SK-N-SH (cell line): Measurements from ENCODE around the gene ZBTB7A. TPM values are rescaled to one million over a fixed set of nuclear protein-coding genes. Genes with fewer than 3 reads are reported as not detected.

Experiments
- CTCF ChIA-PET: fragments of 300-600, 350-600 bp; formaldehyde crosslinking; extraction: SDS; loops from one replicate; lab custom pipeline; 2021; lab: Yijun Ruan, JAX
- POLR2A ChIA-PET: fragments of 350-600 bp; sonication (Branson Sonifier 250); formaldehyde crosslinking; extraction: SDS; loops from one replicate; lab custom pipeline; 2020; ENCODE audit warnings: antibody characterized with exemption, inconsistent platforms; lab: Yijun Ruan, JAX
- DNase-seq: peaks from one replicate; pipeline ENCODE4 v3.0.0; 2012
- H2AFZ ChIP-seq: fragments of 200-600 bp; sonication (generic); 2 replicates; pipeline ENCODE4 v1.8.1; 2016; ENCODE audit warnings: antibody characterized with exemption, mild to moderate bottlenecking, low read depth
- H3F3A ChIP-seq: fragments of 200-600 bp; sonication (generic); replicated peaks from 2 replicates; pipeline ENCODE3; 2016; ENCODE audit warnings: antibody characterized with exemption, mild to moderate bottlenecking; ENCODE audit not compliant: insufficient read depth
- H3K27ac ChIP-seq, 2 experiments: fragments of 200-500 bp in 1 of 2; fragments of 200-600 bp in 1 of 2; sonication (Bioruptor generic) in 1 of 2; sonication (generic), shearing (Covaris generic) in 1 of 2; 2 replicates each; pipeline versions ENCODE4 v1.5.1 to v1.6.1; 2014 to 2016; ENCODE audit warnings: low read depth in 2 of 2, inconsistent platforms in 1 of 2, low read length in 1 of 2, mild to moderate bottlenecking in 1 of 2, mixed read lengths in 1 of 2
- H3K27me3 ChIP-seq: fragments of 200-600 bp; sonication (generic), shearing (Covaris generic); 2 replicates; pipeline ENCODE4 v1.6.1; 2016; ENCODE audit warnings: mixed run types; ENCODE audit not compliant: insufficient read depth
- H3K36me3 ChIP-seq, 2 experiments: fragments of 200-500 bp in 1 of 2; fragments of 200-600 bp in 1 of 2; sonication (Bioruptor generic) in 1 of 2; sonication (generic) in 1 of 2; replicated peaks in 1 of 2; 2 replicates each; pipeline versions ENCODE3 to v1.5.1; 2014 to 2016; ENCODE audit warnings: low read length in 1 of 2, mild to moderate bottlenecking in 1 of 2; ENCODE audit not compliant: insufficient read depth in 2 of 2, control insufficient read depth in 1 of 2
- H3K4me1 ChIP-seq, 2 experiments: fragments of 200-500 bp in 1 of 2; fragments of 200-600 bp in 1 of 2; sonication (Bioruptor generic) in 1 of 2; sonication (generic), shearing (Covaris generic) in 1 of 2; 2 replicates each; pipeline versions ENCODE4 v1.5.1 to v1.6.1; 2014 to 2016; ENCODE audit warnings: low read depth in 1 of 2, low read length in 1 of 2, mixed run types in 1 of 2; ENCODE audit not compliant: insufficient read depth in 2 of 2, control insufficient read depth in 1 of 2
- H3K4me2 ChIP-seq: fragments of 200-600 bp; sonication (generic), shearing (Covaris generic); 2 replicates; pipeline ENCODE4 v1.6.1; 2017; ENCODE audit warnings: mixed run types
- H3K4me3 ChIP-seq, 2 experiments: fragments of 200-500 bp in 1 of 2; fragments of 200-600 bp in 1 of 2; sonication (Bioruptor generic) in 1 of 2; sonication (generic), shearing (Covaris generic) in 1 of 2; 2 replicates each; pipeline versions ENCODE4 v1.5.1 to v1.8.1; 2014 to 2016; ENCODE audit warnings: low read depth in 2 of 2, inconsistent platforms in 1 of 2, low read length in 1 of 2, mild to moderate bottlenecking in 1 of 2, mixed read lengths in 1 of 2, moderate library complexity in 1 of 2
- H3K79me2 ChIP-seq: fragments of 200-600 bp; sonication (generic); 2 replicates; pipeline ENCODE4 v1.8.1; 2017; ENCODE audit warnings: mild to moderate bottlenecking; ENCODE audit not compliant: insufficient read depth
- H3K9ac ChIP-seq: fragments of 200-600 bp; sonication (generic); 2 replicates; pipeline ENCODE4 v1.6.1; 2017; ENCODE audit warnings: mixed run types
- H3K9me2 ChIP-seq: fragments of 200-600 bp; sonication (generic); 2 replicates; pipeline ENCODE4 v1.6.1; 2017; ENCODE audit warnings: mixed run types
- H3K9me3 ChIP-seq: fragments of 200-600 bp; sonication (generic); 2 replicates; pipeline ENCODE4 v1.6.1; 2017; ENCODE audit warnings: mixed run types, mild to moderate bottlenecking, moderate library complexity
- H4K20me1 ChIP-seq: fragments of 200-600 bp; sonication (generic); 2 replicates; pipeline ENCODE4 v1.6.1; 2017; ENCODE audit warnings: mild to moderate bottlenecking, mixed run types; ENCODE audit not compliant: insufficient read depth
- CTCF ChIP-seq: fragments of 200-600 bp; sonication (generic); IDR thresholded peaks from 2 replicates; pipeline ENCODE4 v1.6.1; 2017; ENCODE audit warnings: antibody characterized with exemption, mild to moderate bottlenecking, moderate library complexity
- ELF1 ChIP-seq: IDR thresholded peaks from 2 replicates; pipeline ENCODE4 v1.4.0; 2012
- EZH2phosphoT487 ChIP-seq: fragments of 200-600 bp; sonication (generic); IDR thresholded peaks from 2 replicates; pipeline ENCODE4 v1.6.1; 2017; ENCODE audit warnings: low read depth, mixed run types, mild to moderate bottlenecking, antibody characterized with exemption, moderate library complexity, borderline replicate concordance
- FOXJ3 ChIP-seq: sonication (generic); formaldehyde crosslinking; IDR thresholded peaks from 2 replicates; pipeline ENCODE4 v1.5.1; 2020; ENCODE audit warnings: mild to moderate bottlenecking, missing genetic modification reagents
- MAX ChIP-seq: IDR thresholded peaks from 2 replicates; pipeline ENCODE4 v1.4.0; 2012; ENCODE audit warnings: low read depth
- MEF2A ChIP-seq: IDR thresholded peaks from 2 replicates; pipeline ENCODE4 v1.4.0; 2012; ENCODE audit warnings: low read depth, borderline replicate concordance
- NRF1 ChIP-seq: IDR thresholded peaks from 2 replicates; pipeline ENCODE4 v1.6.1; 2012; ENCODE audit warnings: low read depth, mild to moderate bottlenecking, low read length
- RFX5 ChIP-seq: IDR thresholded peaks from 2 replicates; pipeline ENCODE4 v1.6.1; 2012; ENCODE audit warnings: mild to moderate bottlenecking, improper control_type of control experiment, low read length
- RXRA ChIP-seq: IDR thresholded peaks from 2 replicates; pipeline ENCODE4 v1.4.0; 2012; ENCODE audit warnings: low read depth, mild to moderate bottlenecking, borderline replicate concordance
- SMC3 ChIP-seq: IDR thresholded peaks from 2 replicates; pipeline ENCODE4 v1.6.1; 2012; ENCODE audit warnings: low read depth, low read length, improper control_type of control experiment
- TCF12 ChIP-seq: IDR thresholded peaks from 2 replicates; pipeline ENCODE4 v1.4.0; 2012
- TEAD4 ChIP-seq: IDR thresholded peaks from 2 replicates; pipeline ENCODE4 v1.4.0; 2012; ENCODE audit warnings: mild to moderate bottlenecking, borderline replicate concordance; ENCODE audit not compliant: insufficient read depth
- USF2 ChIP-seq: fragments of 150-350 bp; IDR thresholded peaks from 2 replicates; pipeline ENCODE4 v1.6.1; 2017; ENCODE audit warnings: antibody characterized with exemption, low read length, low read depth, borderline replicate concordance
- YY1 ChIP-seq: IDR thresholded peaks from 2 replicates; pipeline ENCODE4 v1.4.0; 2012; ENCODE audit warnings: low read depth, mild to moderate bottlenecking
- ZBTB33 ChIP-seq: IDR thresholded peaks from 2 replicates; pipeline ENCODE4 v1.4.0; 2012; ENCODE audit warnings: low read depth, borderline replicate concordance
- WGBS: methylation state at CpG from one replicate; pipeline ENCODE4 v1.1.6; 2017; ENCODE audit warnings: low lambda C conversion rate; 5-methylcytosine and 5-hydroxymethylcytosine counted together
- polyA plus RNA-seq, 3 experiments: library from polyadenylated mRNA; depleted of rRNA; stranded (reverse); fragments of >200 nt; gene quantifications; 2 replicates each; pipeline ENCODE4 v1.2.3, GENCODE V29; 2012
- TF ChIP-seq, protein P1 (sequence below): IDR thresholded peaks from 2 replicates; pipeline ENCODE4 v1.4.0; 2012; ENCODE audit warnings: low read depth, borderline replicate concordance
- TF ChIP-seq, protein P2 (sequence below): IDR thresholded peaks from 2 replicates; pipeline ENCODE4 v1.6.1; 2012; ENCODE audit warnings: mild to moderate bottlenecking, low read depth, low read length, moderate library complexity

Gene ZBTB7A
- polyA plus RNA-seq, 1 of the 3 experiments (the other 2 are of a cell fraction): 7.4 TPM

DNA sequence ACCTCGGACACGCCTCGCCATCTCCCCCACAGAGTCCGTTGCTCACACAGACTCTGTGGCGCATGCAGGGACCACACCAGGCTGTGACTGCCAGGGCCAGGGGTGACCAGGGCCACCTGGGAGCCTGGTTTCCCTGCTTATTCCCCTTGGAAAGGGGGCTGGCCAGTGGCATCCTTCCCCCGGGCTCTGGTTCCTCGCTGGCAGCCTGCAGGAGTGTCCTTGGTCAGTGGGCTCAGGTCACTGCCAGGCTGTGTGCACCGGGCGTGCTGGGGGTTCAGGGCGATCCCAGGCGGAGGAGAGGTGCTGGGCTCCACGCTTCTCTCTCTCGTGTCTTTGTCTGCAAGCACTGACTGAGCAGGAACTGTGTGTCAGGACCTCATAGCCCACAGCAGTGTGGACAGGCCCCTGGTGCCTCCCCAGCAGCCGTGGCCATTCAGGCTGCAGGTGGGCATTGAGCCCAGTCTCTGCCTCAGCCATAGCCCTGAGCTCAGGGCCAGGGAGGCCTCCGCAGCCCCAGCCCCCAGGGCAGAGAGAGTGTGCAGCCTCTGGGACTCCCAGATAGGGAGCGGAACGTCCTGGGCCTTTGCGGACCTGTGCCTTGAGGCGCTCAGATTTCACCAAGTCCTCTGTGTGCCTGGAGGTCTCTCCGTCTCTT lies 52.7 kb downstream of the ZBTB7A start:
- no peak overlapping the region for H3K4me3 ChIP-seq
- 96% methylated on average over 15 of the region's 20 CpGs for WGBS
- no peaks in the 10 kb centered on the region for H3K9me3 ChIP-seq
- H3K9me2 ChIP-seq: no peaks in the 10 kb centered on the region
- ChIA-PET POLR2A (interaction anchor here (1.1 to 1.5 kb wide), 2 partner anchors 15 to 29 kb away, joined by 3 to 6 read pairs; partner anchors contain the start of gene EEF2), CTCF (interaction anchor here (1.3 kb wide), 1 partner anchor 26 kb away, joined by 4 read pairs; no protein-coding TSS in a partner anchor)
- no peaks in the 10 kb centered on the region for H3K27me3 ChIP-seq
- H2AFZ ChIP-seq: no peak overlapping the region
- H3K27ac ChIP-seq: peak overlapping the region in 1 of 2 experiments; percentile 84; a peak in 2 of 4 replicates
- no peak overlapping the region for H3K9ac ChIP-seq
- peaks cover 92% of the 10 kb centered on the region for H4K20me1 ChIP-seq
- H3F3A ChIP-seq: no peaks in the 10 kb centered on the region
- H3K4me2 ChIP-seq: no peak overlapping the region
- TF ChIP-seq USF2 (no peak), ZBTB33 (no peak), EZH2phosphoT487 (no peak), SMC3 (no peak), CTCF (no peak), RFX5 (no peak), TEAD4 (no peak), MEF2A (no peak), FOXJ3 (CRISPR knock-in tag) (no peak), YY1 (no peak), MAX (no peak), TCF12 (no peak), RXRA (no peak), ELF1 (no peak), NRF1 (no peak)
- TF ChIP-seq, protein P1, sequence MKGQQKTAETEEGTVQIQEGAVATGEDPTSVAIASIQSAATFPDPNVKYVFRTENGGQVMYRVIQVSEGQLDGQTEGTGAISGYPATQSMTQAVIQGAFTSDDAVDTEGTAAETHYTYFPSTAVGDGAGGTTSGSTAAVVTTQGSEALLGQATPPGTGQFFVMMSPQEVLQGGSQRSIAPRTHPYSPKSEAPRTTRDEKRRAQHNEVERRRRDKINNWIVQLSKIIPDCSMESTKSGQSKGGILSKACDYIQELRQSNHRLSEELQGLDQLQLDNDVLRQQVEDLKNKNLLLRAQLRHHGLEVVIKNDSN: no peak
- TF ChIP-seq, protein P2, sequence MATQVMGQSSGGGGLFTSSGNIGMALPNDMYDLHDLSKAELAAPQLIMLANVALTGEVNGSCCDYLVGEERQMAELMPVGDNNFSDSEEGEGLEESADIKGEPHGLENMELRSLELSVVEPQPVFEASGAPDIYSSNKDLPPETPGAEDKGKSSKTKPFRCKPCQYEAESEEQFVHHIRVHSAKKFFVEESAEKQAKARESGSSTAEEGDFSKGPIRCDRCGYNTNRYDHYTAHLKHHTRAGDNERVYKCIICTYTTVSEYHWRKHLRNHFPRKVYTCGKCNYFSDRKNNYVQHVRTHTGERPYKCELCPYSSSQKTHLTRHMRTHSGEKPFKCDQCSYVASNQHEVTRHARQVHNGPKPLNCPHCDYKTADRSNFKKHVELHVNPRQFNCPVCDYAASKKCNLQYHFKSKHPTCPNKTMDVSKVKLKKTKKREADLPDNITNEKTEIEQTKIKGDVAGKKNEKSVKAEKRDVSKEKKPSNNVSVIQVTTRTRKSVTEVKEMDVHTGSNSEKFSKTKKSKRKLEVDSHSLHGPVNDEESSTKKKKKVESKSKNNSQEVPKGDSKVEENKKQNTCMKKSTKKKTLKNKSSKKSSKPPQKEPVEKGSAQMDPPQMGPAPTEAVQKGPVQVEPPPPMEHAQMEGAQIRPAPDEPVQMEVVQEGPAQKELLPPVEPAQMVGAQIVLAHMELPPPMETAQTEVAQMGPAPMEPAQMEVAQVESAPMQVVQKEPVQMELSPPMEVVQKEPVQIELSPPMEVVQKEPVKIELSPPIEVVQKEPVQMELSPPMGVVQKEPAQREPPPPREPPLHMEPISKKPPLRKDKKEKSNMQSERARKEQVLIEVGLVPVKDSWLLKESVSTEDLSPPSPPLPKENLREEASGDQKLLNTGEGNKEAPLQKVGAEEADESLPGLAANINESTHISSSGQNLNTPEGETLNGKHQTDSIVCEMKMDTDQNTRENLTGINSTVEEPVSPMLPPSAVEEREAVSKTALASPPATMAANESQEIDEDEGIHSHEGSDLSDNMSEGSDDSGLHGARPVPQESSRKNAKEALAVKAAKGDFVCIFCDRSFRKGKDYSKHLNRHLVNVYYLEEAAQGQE: no peak
- TF ChIP-seq, all 33 proteins: peak for 0
- peak; percentile 38 for DNase-seq
- peaks cover 81% of the 10 kb centered on the region for H3K79me2 ChIP-seq
- H3K4me1 ChIP-seq: peaks cover 6 to 42% of the 10 kb centered on the region in 2 experiments; a peak in 1 of 4 replicates
- peaks cover 0 to 37% of the 10 kb centered on the region in 2 experiments for H3K36me3 ChIP-seq
